HG02943 (cell line): ENCODE data around the gene PRSS56.

Source experiments
- ATAC-seq: cut with Tn5 transposase; IDR thresholded peaks from one replicate; pipeline ENCODE4 v1.9.1; 2021; ENCODE audit warnings: mild to moderate bottlenecking, low read depth, moderate library complexity; ENCODE audit not compliant: unreplicated experiment

PRSS56 gene

GRCh38 chr2:232501331-232501771 lies 18.8 kb upstream of the PRSS56 start:
- ATAC-seq, result no peak

- no peak for ATAC-seq
Measured at GRCh38 chr2:232501794-232502390, 18.3 kb upstream of the PRSS56 start.

GRCh38 chr2:232502511-232502910 lies 17.7 kb upstream of the PRSS56 start:
- no peak for ATAC-seq

- no peak for ATAC-seq
Measured at GRCh38 chr2:232502911-232503808, 17.0 kb upstream of the PRSS56 start.

GRCh38 chr2:232503809-232504323 lies 16.3 kb upstream of the PRSS56 start:
- no peak for ATAC-seq

- ATAC-seq, result no peak
Measured at GRCh38 chr2:232504438-232504837, 15.8 kb upstream of the PRSS56 start.

GRCh38 chr2:232505856-232506255 lies 14.3 kb upstream of the PRSS56 start:
- ATAC-seq, result no peak

- no peak for ATAC-seq
Measured at GRCh38 chr2:232506709-232507108, 13.5 kb upstream of the PRSS56 start.

- no peak for ATAC-seq
Measured at GRCh38 chr2:232508251-232508650, 11.9 kb upstream of the PRSS56 start.

- ATAC-seq, result no peak
Measured at GRCh38 chr2:232511336-232511890, 8.8 kb upstream of the PRSS56 start.

DNA sequence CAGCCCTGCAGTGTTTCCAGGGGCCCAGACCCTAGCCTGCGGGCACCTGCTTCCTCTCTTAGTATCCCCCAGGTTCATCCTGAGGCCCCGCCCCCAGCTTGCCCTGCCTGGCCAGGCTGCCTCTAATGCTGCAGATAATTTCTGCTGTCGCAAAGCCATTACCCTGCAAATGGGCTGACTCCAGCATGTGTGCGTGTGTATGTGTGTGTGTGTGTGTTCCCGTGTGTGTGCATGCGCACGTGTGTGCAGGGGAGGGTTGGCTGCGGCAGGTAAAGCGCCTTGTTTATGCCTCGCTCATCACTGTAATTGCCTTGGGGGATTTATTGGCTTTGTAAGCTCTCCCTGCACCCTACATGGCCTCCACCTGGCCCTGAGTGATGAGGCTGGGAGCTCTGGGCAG lies 7.6 kb upstream of the PRSS56 start:
- no peak for ATAC-seq

GRCh38 chr2:232513353-232513752 lies 6.8 kb upstream of the PRSS56 start:
- ATAC-seq, result no peak

DNA sequence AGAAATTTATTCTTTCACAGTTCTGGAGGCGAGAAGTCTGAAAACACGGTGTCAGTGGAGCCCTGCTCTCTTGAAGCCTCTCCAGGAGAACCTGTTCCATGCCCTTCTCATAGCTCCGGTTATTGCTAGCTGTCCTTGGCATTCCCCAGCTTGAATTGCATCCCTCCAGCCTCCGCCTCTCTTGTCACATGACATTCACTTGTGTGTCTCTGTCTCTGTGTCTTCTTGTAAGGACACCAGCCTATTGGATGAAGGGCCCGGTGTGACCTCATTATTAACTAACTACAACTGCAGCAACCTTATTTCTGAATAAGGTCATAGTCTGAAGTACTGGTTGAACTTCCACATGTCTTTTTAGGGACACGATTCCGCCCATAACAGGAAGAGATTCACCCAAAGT lies 4.5 kb upstream of the PRSS56 start:
- ATAC-seq, result no peak

DNA sequence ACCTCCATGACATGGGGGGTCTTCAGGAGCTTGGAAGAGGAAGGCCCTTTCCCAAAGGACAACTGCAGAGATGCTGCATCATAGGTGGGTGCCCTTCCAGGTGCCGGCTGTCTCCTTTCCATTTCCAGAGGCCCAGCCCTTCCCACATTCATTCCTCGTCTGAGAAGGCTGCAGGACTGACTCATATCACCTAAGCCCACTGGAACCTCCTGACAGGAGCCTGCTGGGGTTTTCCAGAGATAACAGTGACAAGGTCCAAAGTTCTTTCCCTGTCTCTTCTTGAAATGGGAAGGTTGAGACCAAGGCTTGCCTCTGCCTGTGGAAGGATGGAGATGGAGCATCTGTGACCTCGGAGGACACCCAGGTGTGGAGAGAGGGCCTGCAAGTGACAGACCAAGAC lies 3.6 kb upstream of the PRSS56 start:
- no peak for ATAC-seq

GRCh38 chr2:232518844-232519243 lies 1.3 kb upstream of the PRSS56 start:
- ATAC-seq, result no peak

DNA sequence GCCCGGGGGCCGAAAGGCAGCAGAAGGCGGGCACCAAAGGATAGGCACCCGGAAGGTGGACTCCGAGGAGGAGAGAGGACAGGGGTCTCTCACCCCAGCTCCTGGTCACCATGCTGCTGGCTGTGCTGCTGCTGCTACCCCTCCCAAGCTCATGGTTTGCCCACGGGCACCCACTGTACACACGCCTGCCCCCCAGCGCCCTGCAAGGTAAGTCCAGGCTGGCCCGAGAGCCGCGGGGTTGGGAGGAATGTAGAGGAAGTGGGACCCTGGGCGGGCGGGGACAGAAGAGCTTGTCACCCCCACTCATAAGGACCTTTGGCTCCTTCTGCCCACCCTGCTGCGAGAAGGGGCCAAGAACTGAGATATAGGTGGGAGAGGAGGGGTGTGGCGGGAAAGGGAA lies 301 bp downstream of the PRSS56 start:
- no peak for ATAC-seq

GRCh38 chr2:232521098-232521497 lies 910 bp downstream of the PRSS56 start:
- ATAC-seq, result no peak

GRCh38 chr2:232521959-232522622 lies 1.9 kb downstream of the PRSS56 start:
- ATAC-seq, result no peak

- no peak for ATAC-seq
Measured at GRCh38 chr2:232522623-232523401, 2.6 kb downstream of the PRSS56 start.

DNA sequence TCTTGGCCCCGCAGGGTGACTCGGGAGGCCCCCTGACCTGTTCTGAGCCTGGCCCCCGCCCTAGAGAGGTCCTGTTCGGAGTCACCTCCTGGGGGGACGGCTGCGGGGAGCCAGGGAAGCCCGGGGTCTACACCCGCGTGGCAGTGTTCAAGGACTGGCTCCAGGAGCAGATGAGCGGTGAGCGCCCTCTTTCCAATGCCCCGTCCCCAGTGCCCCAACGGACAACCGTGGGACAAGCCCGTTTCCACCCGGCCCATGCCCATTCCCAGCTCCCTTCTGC lies 3.2 kb downstream of the PRSS56 start:
- no peak for ATAC-seq
